GM21576 (cell line): ENCODE results near the gene MISP.
"Not testable (repeated sequence)": the region's sequence is repeated elsewhere in the genome, so short reads cannot be mapped to it uniquely, and the experiment has no call there.

ENCODE experiments used
- ATAC-seq: cut with Tn5 transposase; IDR thresholded peaks from one replicate; pipeline ENCODE4 v1.9.1; 2021; ENCODE audit warnings: mild to moderate bottlenecking, moderate library complexity; ENCODE audit not compliant: unreplicated experiment

Gene MISP

GRCh38 chr19:745138-745537 is 5.8 kb upstream of the MISP start:
- not testable (repeated sequence) for ATAC-seq

GRCh38 chr19:746208-746819 is 4.6 kb upstream of the MISP start:
- no peak for ATAC-seq

- ATAC-seq, result no peak
These were observed 4.0 kb upstream of the MISP start for GRCh38 chr19:746956-747355.

- no peak for ATAC-seq
These were observed 3.3 kb upstream of the MISP start for GRCh38 chr19:747432-748273.

GRCh38 chr19:748274-748598 is 2.7 kb upstream of the MISP start:
- no peak for ATAC-seq

GRCh38 chr19:749811-750210 is 1.1 kb upstream of the MISP start:
- ATAC-seq, result no peak

GRCh38 chr19:751501-752341 is 809 bp downstream of the MISP start:
- ATAC-seq, result no peak

GRCh38 chr19:752652-753517 is 2.0 kb downstream of the MISP start:
- no peak for ATAC-seq

GRCh38 chr19:754530-754929 is 3.6 kb downstream of the MISP start:
- ATAC-seq, result no peak

GRCh38 chr19:755063-755462 is 4.2 kb downstream of the MISP start:
- ATAC-seq, result no peak

- no peak for ATAC-seq
These were observed 5.3 kb downstream of the MISP start for GRCh38 chr19:756236-756635.

GRCh38 chr19:756821-757688 is 6.1 kb downstream of the MISP start:
- no peak for ATAC-seq

- ATAC-seq, result no peak
These were observed 7.1 kb downstream of the MISP start for GRCh38 chr19:757811-758668.

- ATAC-seq, result no peak
These were observed 12.3 kb downstream of the MISP start for GRCh38 chr19:763181-763580.

GRCh38 chr19:763869-764268 is 13.0 kb downstream of the MISP start:
- ATAC-seq, result no peak

- ATAC-seq, result no peak
These were observed 13.4 kb downstream of the MISP start for GRCh38 chr19:764301-764700.

GRCh38 chr19:765179-765738 is 14.3 kb downstream of the MISP start:
- ATAC-seq, result no peak

- ATAC-seq, result no peak
These were observed 17.5 kb downstream of the MISP start for GRCh38 chr19:768424-768823.

GRCh38 chr19:769616-770015 is 18.7 kb downstream of the MISP start:
- no peak for ATAC-seq
